Measurements from ENCODE around the gene MRGPRX1.
"Not testable (repeated sequence)": the region's sequence is repeated elsewhere in the genome, so short reads cannot be mapped to it uniquely, and the experiment has no call there.

The MRGPRX1 gene

DNA sequence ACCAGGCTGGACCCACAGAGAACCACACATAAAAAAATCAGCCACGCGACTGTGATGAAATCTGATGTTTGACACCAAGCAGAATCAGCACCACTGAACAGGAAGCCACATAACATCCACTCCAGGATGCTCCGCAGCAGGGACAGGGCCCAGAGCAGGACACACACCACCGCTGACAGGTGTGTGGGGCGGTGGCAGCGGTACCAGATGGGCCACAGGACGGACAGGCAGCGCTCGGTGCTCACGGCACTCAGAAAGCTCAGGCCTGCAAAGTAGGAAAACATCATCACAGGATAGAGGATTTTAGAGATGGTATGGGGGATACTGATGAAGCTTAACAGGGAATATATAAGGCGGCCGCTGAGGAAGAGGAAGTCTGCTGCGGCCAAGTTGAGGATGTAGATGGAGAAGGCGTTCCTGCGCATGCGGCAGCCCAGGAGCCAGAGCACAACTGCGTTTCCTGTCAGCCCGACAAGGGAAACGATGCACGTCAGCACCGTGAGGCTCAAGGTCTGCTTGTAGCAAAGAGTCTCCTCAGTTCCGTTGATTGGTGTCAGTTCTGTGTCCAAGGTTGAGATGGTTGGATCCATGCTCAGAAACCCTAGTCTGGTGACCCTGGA lies 4.9 kb downstream of the MRGPRX1 start:
- Histone ChIP-seq H3K27ac (ENCODE audit: low read depth, low read length, severe bottlenecking) (no peak overlapping the region), H3K4me3 (ENCODE audit: extremely low read depth, insufficient read depth, low read length, poor library complexity, severe bottlenecking) (no peak overlapping the region), H3K9me3 (ENCODE audit: control insufficient read depth, low read length) (no peaks in the 10 kb centered on the region), H3K36me3 (ENCODE audit: control insufficient read depth, insufficient read depth, low read length) (no peaks in the 10 kb centered on the region), H3K4me1 (ENCODE audit: control insufficient read depth, insufficient read depth, low read length, poor library complexity, severe bottlenecking) (no peaks in the 10 kb centered on the region)
- 93 to 96% methylated on average over 22 of the region's 22 CpGs for WGBS, 2 experiments (ENCODE audit: insufficient coverage in 2 of 2)

DNA sequence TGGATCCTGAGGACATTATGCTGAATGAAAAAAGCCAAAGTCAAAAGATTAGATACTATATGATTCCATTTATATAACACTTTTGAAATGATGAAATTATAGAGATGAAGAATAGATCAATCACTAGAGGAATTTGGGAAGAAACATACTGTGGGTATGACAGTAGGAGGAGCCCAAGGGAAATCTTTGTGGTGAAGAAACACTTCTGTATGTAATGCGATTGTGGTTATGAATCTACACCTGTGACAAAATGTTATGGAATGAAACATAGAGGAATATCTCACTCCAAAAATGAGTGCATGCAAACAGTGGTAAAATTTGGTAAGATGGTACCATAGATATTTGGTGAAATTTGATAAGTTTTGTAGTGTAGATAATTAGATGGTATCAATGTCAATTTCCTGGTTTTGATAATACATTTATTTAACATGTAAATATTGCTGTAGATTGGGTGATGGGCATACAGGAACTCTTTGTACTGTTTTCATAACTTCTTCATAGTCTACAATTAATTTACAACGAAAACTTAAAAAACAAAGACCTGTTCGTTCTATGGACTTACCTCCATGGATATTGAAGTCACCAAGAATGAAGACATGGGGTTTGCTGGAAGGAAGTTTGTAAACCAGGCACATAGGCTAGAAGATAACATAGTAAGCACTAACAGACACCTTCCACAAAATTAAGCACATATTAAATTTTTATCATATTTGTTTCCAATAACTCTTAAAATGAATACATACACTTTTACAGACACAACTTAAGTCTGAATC lies 11.5 kb downstream of the MRGPRX1 start:
- H3K27ac ChIP-seq (ENCODE audit: low read depth, low read length, severe bottlenecking) = no peak overlapping the region
- no peaks in the 10 kb centered on the region for H3K36me3 ChIP-seq (ENCODE audit: control insufficient read depth, insufficient read depth, low read length)
- H3K4me1 ChIP-seq (ENCODE audit: control insufficient read depth, insufficient read depth, low read length, poor library complexity, severe bottlenecking) = no peaks in the 10 kb centered on the region
- H3K4me3 ChIP-seq (ENCODE audit: extremely low read depth, insufficient read depth, low read length, poor library complexity, severe bottlenecking) = no peak overlapping the region
- WGBS, 2 experiments (ENCODE audit: insufficient coverage in 2 of 2) = 68 to 80% methylated on average over 1 to 2 of the region's 3 CpGs
- no peaks in the 10 kb centered on the region for H3K9me3 ChIP-seq (ENCODE audit: control insufficient read depth, low read length)

DNA sequence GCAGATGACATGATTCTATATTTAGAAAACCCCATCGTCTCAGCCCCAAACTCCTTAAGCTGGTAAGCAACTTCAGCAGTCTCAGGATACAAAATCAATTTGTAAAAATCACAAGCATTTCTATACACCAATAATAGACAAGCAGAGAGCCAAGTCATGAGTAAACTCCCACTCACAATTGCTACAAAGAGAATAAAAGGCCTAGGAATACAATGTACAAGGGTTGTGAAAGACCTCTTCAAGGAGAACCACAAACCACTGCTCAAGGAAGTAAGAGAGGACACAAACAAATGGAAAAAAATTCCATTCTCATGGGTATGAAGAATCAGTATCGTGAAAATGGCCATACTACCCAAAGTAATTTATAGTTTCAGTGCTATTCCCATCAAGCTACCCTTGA lies 13.8 kb downstream of the MRGPRX1 start:
- H3K36me3 ChIP-seq (ENCODE audit: control insufficient read depth, insufficient read depth, low read length); H3K4me1 ChIP-seq (ENCODE audit: control insufficient read depth, insufficient read depth, low read length, poor library complexity, severe bottlenecking); H3K27ac ChIP-seq (ENCODE audit: low read depth, low read length, severe bottlenecking); H3K9me3 ChIP-seq (ENCODE audit: control insufficient read depth, low read length); H3K4me3 ChIP-seq (ENCODE audit: extremely low read depth, insufficient read depth, low read length, poor library complexity, severe bottlenecking): not testable (repeated sequence)
- WGBS, 2 experiments (ENCODE audit: insufficient coverage in 2 of 2) = 88% methylated on average over 1 of the region's 2 CpGs; no CpG with 5 or more reads in 1 of the 2 experiments

DNA sequence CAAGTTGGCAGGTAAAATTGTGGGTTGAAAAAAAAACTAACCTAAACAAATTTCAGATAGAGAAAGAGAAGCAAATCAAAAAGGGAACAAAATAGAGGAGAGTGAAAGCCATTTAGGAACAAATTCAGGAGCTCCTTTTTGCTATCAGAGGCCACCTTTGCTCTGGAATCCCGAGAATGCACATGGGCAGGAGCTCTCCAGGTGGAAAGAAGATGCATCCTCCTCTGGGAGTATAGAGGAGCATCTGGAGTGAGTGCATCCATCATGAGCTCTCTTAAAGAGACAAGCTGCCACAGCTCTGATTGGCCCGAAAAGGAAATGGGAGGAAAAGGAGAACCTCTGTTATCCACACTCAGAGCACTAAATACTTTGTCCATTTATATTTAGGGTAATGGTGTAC lies 26.3 kb downstream of the MRGPRX1 start:
- Histone ChIP-seq H3K36me3 (ENCODE audit: control insufficient read depth, insufficient read depth, low read length) (no peaks in the 10 kb centered on the region), H3K27ac (ENCODE audit: low read depth, low read length, severe bottlenecking) (no peak overlapping the region), H3K9me3 (ENCODE audit: control insufficient read depth, low read length) (no peaks in the 10 kb centered on the region), H3K4me3 (ENCODE audit: extremely low read depth, insufficient read depth, low read length, poor library complexity, severe bottlenecking) (no peak overlapping the region), H3K4me1 (ENCODE audit: control insufficient read depth, insufficient read depth, low read length, poor library complexity, severe bottlenecking) (peaks cover 5% of the 10 kb centered on the region)
- 17 to 71% methylated on average over 1 of the region's 2 CpGs for WGBS, 2 experiments (ENCODE audit: insufficient coverage in 2 of 2)

DNA sequence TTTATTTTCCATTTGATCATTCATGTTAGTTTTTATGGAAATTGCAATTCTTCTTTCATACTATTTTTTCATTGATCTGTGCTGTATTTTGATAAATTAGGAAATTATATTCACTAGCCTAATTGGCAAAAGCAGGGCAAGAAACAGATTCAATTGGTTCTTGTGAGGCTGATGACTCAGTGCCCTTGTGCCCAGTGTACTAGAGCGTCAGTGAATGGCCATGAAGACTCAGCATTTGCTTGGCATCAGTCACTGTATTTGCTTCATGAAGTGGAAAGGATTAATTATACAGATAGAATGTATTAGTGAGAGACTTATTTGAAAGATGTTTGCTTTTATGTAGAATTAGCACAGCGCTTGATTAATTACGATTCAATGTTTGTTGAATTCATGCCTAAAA lies 31.8 kb downstream of the MRGPRX1 start:
- H3K27ac ChIP-seq (ENCODE audit: low read depth, low read length, severe bottlenecking) = no peak overlapping the region
- no peaks in the 10 kb centered on the region for H3K36me3 ChIP-seq (ENCODE audit: control insufficient read depth, insufficient read depth, low read length)
- no peaks in the 10 kb centered on the region for H3K9me3 ChIP-seq (ENCODE audit: control insufficient read depth, low read length)
- peaks cover 6% of the 10 kb centered on the region for H3K4me1 ChIP-seq (ENCODE audit: control insufficient read depth, insufficient read depth, low read length, poor library complexity, severe bottlenecking)
- no peak overlapping the region for H3K4me3 ChIP-seq (ENCODE audit: extremely low read depth, insufficient read depth, low read length, poor library complexity, severe bottlenecking)
- 89 to 90% methylated on average over 3 of the region's 3 CpGs for WGBS, 2 experiments (ENCODE audit: insufficient coverage in 2 of 2)

DNA sequence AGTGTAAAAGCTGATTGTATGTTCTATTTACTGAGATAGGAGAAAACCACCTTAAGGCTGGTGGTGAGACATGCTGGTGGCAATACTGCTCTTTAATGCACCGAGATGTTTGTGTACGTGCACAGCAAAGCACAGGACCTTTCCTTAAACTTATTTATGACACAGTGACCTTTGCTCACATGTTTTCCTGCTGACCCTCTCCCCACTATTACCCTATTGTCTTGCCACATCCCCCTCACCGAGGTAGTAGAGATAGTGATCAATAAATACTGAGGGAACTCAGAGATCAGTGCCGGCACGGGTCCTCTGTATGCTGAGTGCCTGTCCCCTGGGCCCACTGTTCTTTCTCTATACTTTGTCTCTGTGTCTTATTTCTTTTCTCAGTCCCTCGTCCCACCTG lies 38.6 kb downstream of the MRGPRX1 start:
- WGBS, 2 experiments (ENCODE audit: insufficient coverage in 2 of 2) = 66 to 71% methylated on average over 5 to 6 of the region's 6 CpGs
- H3K4me1 ChIP-seq (ENCODE audit: control insufficient read depth, insufficient read depth, low read length, poor library complexity, severe bottlenecking); H3K36me3 ChIP-seq (ENCODE audit: control insufficient read depth, insufficient read depth, low read length); H3K9me3 ChIP-seq (ENCODE audit: control insufficient read depth, low read length); H3K4me3 ChIP-seq (ENCODE audit: extremely low read depth, insufficient read depth, low read length, poor library complexity, severe bottlenecking): not testable (repeated sequence)
- peak overlapping the region; percentile 79 for H3K27ac ChIP-seq (ENCODE audit: low read depth, low read length, severe bottlenecking)

DNA sequence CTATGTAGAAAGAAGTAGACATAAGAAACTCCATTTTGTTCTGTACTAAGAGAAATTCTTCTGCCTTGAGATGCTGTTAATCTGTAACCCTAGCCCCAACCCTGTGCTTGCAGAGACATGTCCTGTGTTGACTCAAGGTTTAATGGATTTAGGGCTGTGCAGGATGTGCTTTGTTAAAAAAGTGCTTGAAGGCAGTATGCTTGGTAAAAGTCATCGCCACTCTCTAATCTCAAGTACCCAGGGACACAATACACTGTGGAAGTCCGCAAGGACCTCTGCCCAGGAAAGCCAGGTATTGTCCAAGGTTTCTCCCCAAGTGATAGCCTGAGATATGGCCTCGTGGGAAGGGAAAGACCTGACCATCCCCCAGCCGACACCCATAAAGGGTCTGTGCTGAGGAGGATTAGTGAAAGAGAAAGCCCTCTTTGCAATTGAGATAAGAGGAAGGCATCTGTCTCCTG lies 39.0 kb downstream of the MRGPRX1 start:
- not testable (repeated sequence) for H3K9me3 ChIP-seq (ENCODE audit: control insufficient read depth, low read length); H3K4me3 ChIP-seq (ENCODE audit: extremely low read depth, insufficient read depth, low read length, poor library complexity, severe bottlenecking); H3K4me1 ChIP-seq (ENCODE audit: control insufficient read depth, insufficient read depth, low read length, poor library complexity, severe bottlenecking); H3K36me3 ChIP-seq (ENCODE audit: control insufficient read depth, insufficient read depth, low read length)
- H3K27ac ChIP-seq (ENCODE audit: low read depth, low read length, severe bottlenecking) = peak overlapping the region; percentile 79
- WGBS, 2 experiments (ENCODE audit: insufficient coverage in 2 of 2) = 20 to 50% methylated on average over 1 of the region's 4 CpGs

DNA sequence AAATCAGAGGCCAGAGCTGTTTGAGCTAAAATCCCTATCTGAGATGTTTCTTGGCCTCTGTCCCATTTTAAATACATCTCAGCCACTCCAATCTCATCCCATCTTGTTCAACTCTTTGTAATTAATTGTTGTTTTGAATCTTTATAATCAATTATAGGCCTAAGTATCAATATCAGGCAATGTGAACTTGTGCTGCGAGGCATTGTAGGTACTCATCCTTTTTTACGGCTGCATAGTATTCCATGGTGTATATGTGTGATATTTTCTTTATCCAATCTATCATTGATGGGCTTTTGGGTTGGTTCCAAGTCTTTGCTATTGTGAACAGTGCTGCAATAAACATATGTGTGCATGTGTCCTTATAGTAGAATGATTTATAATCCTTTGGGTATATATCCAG lies 47.5 kb downstream of the MRGPRX1 start:
- no CpG with 5 or more reads among the region's 2 CpGs for WGBS, 2 experiments (ENCODE audit: insufficient coverage in 2 of 2)
- H3K27ac ChIP-seq (ENCODE audit: low read depth, low read length, severe bottlenecking); H3K36me3 ChIP-seq (ENCODE audit: control insufficient read depth, insufficient read depth, low read length); H3K4me1 ChIP-seq (ENCODE audit: control insufficient read depth, insufficient read depth, low read length, poor library complexity, severe bottlenecking); H3K4me3 ChIP-seq (ENCODE audit: extremely low read depth, insufficient read depth, low read length, poor library complexity, severe bottlenecking); H3K9me3 ChIP-seq (ENCODE audit: control insufficient read depth, low read length): not testable (repeated sequence)

DNA sequence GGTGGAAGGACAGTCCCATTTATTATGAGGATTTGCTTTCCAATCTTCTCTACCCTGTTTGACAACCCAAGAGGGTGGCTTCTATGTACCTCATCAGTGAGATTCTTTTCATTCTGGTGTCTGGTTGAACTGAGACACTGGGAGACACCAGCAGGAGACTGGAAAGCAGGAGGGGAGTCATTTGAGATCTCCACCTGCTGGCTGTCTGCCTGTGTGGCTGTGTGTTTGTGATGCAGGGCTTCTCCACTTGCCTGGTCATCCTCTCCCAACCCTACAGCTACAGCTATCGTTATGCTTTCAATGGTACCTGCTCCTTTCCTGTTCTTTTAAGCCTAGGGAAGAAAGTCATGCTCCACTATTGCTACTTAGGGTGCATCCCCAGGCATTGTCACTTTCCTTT lies 48.6 kb downstream of the MRGPRX1 start:
- Histone ChIP-seq H3K36me3 (ENCODE audit: control insufficient read depth, insufficient read depth, low read length) (no peaks in the 10 kb centered on the region), H3K4me3 (ENCODE audit: extremely low read depth, insufficient read depth, low read length, poor library complexity, severe bottlenecking) (no peak overlapping the region), H3K27ac (ENCODE audit: low read depth, low read length, severe bottlenecking) (no peak overlapping the region), H3K9me3 (ENCODE audit: control insufficient read depth, low read length) (no peaks in the 10 kb centered on the region), H3K4me1 (ENCODE audit: control insufficient read depth, insufficient read depth, low read length, poor library complexity, severe bottlenecking) (no peaks in the 10 kb centered on the region)
- 50 to 100% methylated on average over 1 of the region's 1 CpG for WGBS, 2 experiments (ENCODE audit: insufficient coverage in 2 of 2)
